GM12878 (cell line): ENCODE data around the gene C19orf73. TPM values are rescaled to one million over a fixed set of nuclear protein-coding genes. Genes with fewer than 3 reads are reported as not detected.

Experiments
- ATAC-seq: fragments of 200-7000 bp; cut with Tn5 transposase; 3 replicates; pipeline ENCODE4 v1.9.1; 2020; ENCODE audit warnings: mild to moderate bottlenecking, moderate library complexity
- BruUV-seq: library from RNA; stranded (reverse); fragments of 400-500 nt; replicated peaks from 2 replicates; lab custom pipeline; 2021; lab: Mats Ljungman, UMichigan
- CTCF ChIA-PET: fragments of 300-600 bp; sonication (Branson Sonifier 250); formaldehyde crosslinking; extraction: SDS; loops from one replicate; lab custom pipeline; 2021; ENCODE audit warnings: inconsistent platforms; lab: Yijun Ruan, JAX
- POLR2A ChIA-PET: fragments of 350-600 bp; formaldehyde crosslinking; extraction: SDS; loops from one replicate; lab custom pipeline; 2021; ENCODE audit warnings: inconsistent platforms; lab: Charles Lee
- RAD21 ChIA-PET: fragments of 300-600 bp; sonication (Branson Sonifier 250); formaldehyde crosslinking; loops from one replicate; lab custom pipeline; 2023; ENCODE audit warnings: antibody characterized with exemption; ENCODE audit not compliant: unreplicated experiment; lab: Charles Lee
- SMC1A ChIA-PET: fragments of 300-600 bp; sonication (Branson Sonifier 250); formaldehyde crosslinking; loops from one replicate; lab custom pipeline; 2023; ENCODE audit not compliant: unreplicated experiment, uncharacterized antibody; lab: Charles Lee
- DNase-seq: peaks from one replicate; pipeline ENCODE4 v3.0.0-alpha.2; 2011; ENCODE audit warnings: low read depth, low spot score
- FAIRE-seq: peaks from 3 replicates; lab custom pipeline; 2011; peaks lifted over from hg19 to GRCh38; lab: Jason Lieb, UNC
- H2AFZ ChIP-seq: 2 replicates; pipeline ENCODE4 v1.6.0; 2011; ENCODE audit warnings: low read depth, low read length, control low read depth; ENCODE audit not compliant: control insufficient read depth
- H3K27ac ChIP-seq: 2 replicates; pipeline ENCODE4 v1.5.1; 2011; ENCODE audit warnings: control low read depth; ENCODE audit not compliant: control insufficient read depth, insufficient read depth
- H3K27me3 ChIP-seq, 2 experiments: replicated peaks in 1 of 2; 2 replicates each; pipeline versions ENCODE4 v1.6.0 to v1.6.1; 2011; ENCODE audit warnings: low read length in 1 of 2; ENCODE audit not compliant: control insufficient read depth in 2 of 2, insufficient read depth in 2 of 2
- H3K36me3 ChIP-seq, 2 experiments: 2 replicates each; pipeline ENCODE4 v1.5.1; 2011; ENCODE audit warnings: low read length in 1 of 2; ENCODE audit not compliant: control insufficient read depth in 2 of 2, insufficient read depth in 2 of 2
- H3K4me1 ChIP-seq: 2 replicates; pipeline ENCODE4 v1.6.1; 2011; ENCODE audit warnings: mild to moderate bottlenecking, low read length, moderate library complexity, mixed read lengths; ENCODE audit not compliant: control insufficient read depth, insufficient read depth
- H3K4me2 ChIP-seq: 2 replicates; pipeline ENCODE4 v1.6.0; 2011; ENCODE audit warnings: control low read depth; ENCODE audit not compliant: control insufficient read depth, insufficient read depth
- H3K4me3 ChIP-seq: fragments of 200-600 bp; sonication (generic); 2 replicates; pipeline ENCODE4 v1.5.1; 2016
- H3K79me2 ChIP-seq: 2 replicates; pipeline ENCODE4 v1.6.0; 2011; ENCODE audit warnings: low read length; ENCODE audit not compliant: control insufficient read depth, insufficient read depth
- H3K9ac ChIP-seq: 2 replicates; pipeline ENCODE4 v1.8.0; 2011; ENCODE audit warnings: low read length, control low read depth, mixed read lengths; ENCODE audit not compliant: control insufficient read depth, insufficient read depth
- H3K9me3 ChIP-seq: replicated peaks from 3 replicates; pipeline ENCODE4 v1.5.1; 2011; ENCODE audit warnings: mild to moderate bottlenecking, low read length; ENCODE audit not compliant: control insufficient read depth, insufficient read depth
- H4K20me1 ChIP-seq: 2 replicates; pipeline ENCODE4 v1.6.0; 2011; ENCODE audit not compliant: control insufficient read depth, insufficient read depth
- ASH2L ChIP-seq: fragments of 300-600, 200-600 bp; sonication (generic); IDR thresholded peaks from 2 replicates; pipeline ENCODE4 v1.6.1; 2017; ENCODE audit warnings: low read depth, mild to moderate bottlenecking, borderline replicate concordance
- BCL11A ChIP-seq: IDR thresholded peaks from 2 replicates; pipeline ENCODE4 v1.6.1; 2011; ENCODE audit warnings: low read depth, low read length
- CHD2 ChIP-seq: IDR thresholded peaks from 2 replicates; pipeline ENCODE4 v1.6.1; 2011; ENCODE audit warnings: low read depth, low read length, improper control_type of control experiment, borderline replicate concordance
- IRF4 ChIP-seq: IDR thresholded peaks from 2 replicates; pipeline ENCODE4 v1.6.1; 2011; ENCODE audit warnings: low read depth, low read length
- KLF5 ChIP-seq: fragments of 450-650 bp; IDR thresholded peaks from 2 replicates; pipeline ENCODE4 v1.6.1; 2014; ENCODE audit warnings: mild to moderate bottlenecking; ENCODE audit not compliant: partially characterized antibody
- MEF2A ChIP-seq: IDR thresholded peaks from 2 replicates; pipeline ENCODE4 v1.6.1; 2011; ENCODE audit warnings: low read depth, mild to moderate bottlenecking, low read length, moderate library complexity; ENCODE audit not compliant: insufficient read depth
- NFIC ChIP-seq: IDR thresholded peaks from 2 replicates; pipeline ENCODE4 v1.6.1; 2012; ENCODE audit warnings: low read depth, mild to moderate bottlenecking, inconsistent platforms, low read length, moderate library complexity
- TARDBP ChIP-seq: IDR thresholded peaks from 2 replicates; pipeline ENCODE4 v1.6.1; 2016; ENCODE audit warnings: borderline replicate concordance
- YBX1 ChIP-seq: fragments of 450-650 bp; IDR thresholded peaks from 2 replicates; pipeline ENCODE4 v1.6.1; 2016; ENCODE audit warnings: antibody characterized with exemption
- ZZZ3 ChIP-seq: IDR thresholded peaks from 2 replicates; pipeline ENCODE4 v1.6.1; 2011; ENCODE audit warnings: low read depth; ENCODE audit not compliant: control insufficient read depth, insufficient read length
- whole genome bisulfite sequencing: methylation state at CpG from one replicate; pipeline ENCODE4 v1.1.6; 2016; ENCODE audit warnings: low lambda C conversion rate; ENCODE audit not compliant: insufficient replicate concordance, insufficient coverage; ENCODE audit errors: missing lambda C conversion rate; 5-methylcytosine and 5-hydroxymethylcytosine counted together
- in situ Hi-C: fragments of 300-500 bp; cut with MboI; formaldehyde crosslinking; loops from 9 replicates; pipeline ENCODE4 v1.14.3; 2018; ENCODE audit warnings: mixed read lengths
- intact Hi-C: fragments of 100-400 bp; cut with micrococcal nuclease; formaldehyde crosslinking; loops from one replicate; pipeline ENCODE4 v1.14.2; 2022; ENCODE audit not compliant: unreplicated experiment
- polyA plus RNA-seq, 11 experiments: library from polyadenylated mRNA; depleted of rRNA in 4 of 11; unstranded in 6 of 11; stranded (reverse) in 5 of 11; fragments of >200 nt; fragmentation: Nextera tagmentation in 4 of 11; fragmentation: Illumina TruSeq in 1 of 11; extraction: Ambion mirVana in 4 of 11; extraction: Trizol in 1 of 11; gene quantifications; 1 replicate in 1 of 11; 2 replicates in 10 of 11; pipeline versions ENCODE4 v1.2.1 to v1.2.3, GENCODE V29; 2011 to 2016; ENCODE audit warnings: inconsistent platforms in 2 of 11, missing spikeins in 2 of 11, low read depth in 1 of 11
- total RNA-seq, 4 experiments: library from RNA; depleted of rRNA in 3 of 4; stranded (reverse); fragments of >200 nt in 3 of 4; fragmentation: Illumina TruSeq in 1 of 4; extraction: Trizol in 1 of 4; gene quantifications; 2 replicates each; pipeline versions ENCODE4 v1.2.1 to v1.2.3, GENCODE V29; 2013 to 2021
- TF ChIP-seq, protein P1 (sequence below): IDR thresholded peaks from 2 replicates; pipeline ENCODE4 v1.6.1; 2011; ENCODE audit warnings: borderline replicate concordance, low read depth, mild to moderate bottlenecking, moderate library complexity, mixed read lengths, low read length; ENCODE audit not compliant: insufficient read depth; ENCODE audit errors: extremely low read length
- TF ChIP-seq, protein P2 (sequence below): fragments of 450-650 bp; IDR thresholded peaks from 2 replicates; pipeline ENCODE4 v1.6.1; 2017; ENCODE audit warnings: mild to moderate bottlenecking, low read depth, inconsistent platforms; ENCODE audit not compliant: poor library complexity, severe bottlenecking
- TF ChIP-seq, protein P3 (sequence below): fragments of 450-650 bp; IDR thresholded peaks from 2 replicates; pipeline ENCODE4 v1.6.1; 2017; ENCODE audit warnings: mild to moderate bottlenecking, moderate library complexity
- TF ChIP-seq, protein P4 (sequence below): fragments of 450-650 bp; IDR thresholded peaks from 2 replicates; pipeline ENCODE4 v1.6.1; 2017; ENCODE audit warnings: borderline replicate concordance

The C19orf73 gene
- total and polyA plus RNA-seq, 10 of the 15 experiments (the other 5 are each of a cell fraction or from before 2014, with no cell fraction given): 0.20 to 2.0 (median 0.80) TPM

DNA sequence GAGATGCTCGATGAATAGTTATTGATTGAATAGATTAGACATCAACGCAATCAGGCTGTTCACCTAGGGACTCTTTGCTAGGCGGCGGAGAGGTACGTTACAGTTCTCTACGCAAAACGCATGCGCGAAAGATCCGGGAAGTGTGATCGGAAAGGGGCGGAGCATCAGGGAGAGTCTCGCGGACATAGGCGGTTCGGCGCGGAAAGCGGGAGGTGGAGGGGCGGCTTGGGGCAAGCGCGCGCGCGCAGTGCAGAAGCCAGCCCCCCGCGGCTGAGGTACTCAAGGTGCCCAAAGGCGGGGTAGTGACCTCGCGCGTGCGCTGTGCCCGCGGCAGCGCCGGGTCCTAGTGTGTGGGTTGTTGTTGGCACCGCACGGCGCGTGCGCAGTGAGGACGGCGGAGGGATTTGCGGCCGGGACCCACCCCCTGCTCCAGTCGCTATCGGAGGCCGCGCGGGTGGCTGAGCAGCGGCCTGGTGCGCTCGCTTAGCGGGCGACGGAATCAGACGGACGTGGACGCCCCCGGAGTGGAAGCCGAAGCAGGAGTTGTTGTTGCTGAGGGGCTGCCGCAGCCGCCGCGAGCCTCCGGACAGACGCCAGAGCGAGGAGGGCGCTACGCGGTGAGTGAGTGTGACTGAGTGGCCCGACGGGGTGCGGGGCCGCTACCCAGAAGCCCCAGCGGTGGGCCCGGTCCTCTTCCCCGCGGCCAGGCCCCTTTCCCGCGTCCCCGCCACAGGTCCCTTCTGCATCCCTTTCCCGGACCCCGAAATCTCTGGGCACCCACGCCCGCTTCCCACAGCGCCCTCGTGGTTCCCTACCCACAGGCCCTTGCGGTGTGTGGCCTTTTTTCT is 33.7 kb downstream of the C19orf73 start, which contains the start of gene SNRNP70:
Gene SNRNP70 (plus strand): TSS at position 432 of the 848 bp plus-strand sequence. CDS start 964 bp downstream, outside the sequence.
- DNase-seq (peak; percentile 94), ATAC-seq (peak; percentile 97), FAIRE-seq (peak; percentile 95)
- H3K27ac ChIP-seq: peak within 1 kb of the TSS; percentile 87
- WGBS: 1% methylated on average over 85 of the region's 89 CpGs
- intact Hi-C loops (no loop called here), in situ Hi-C loops (no loop called here)
- ChIA-PET SMC1A (no interaction called here), POLR2A (no interaction called here), RAD21 (interaction anchor here (1.2 kb wide), 1 partner anchor 114 kb away, joined by 3 read pairs; no protein-coding TSS in a partner anchor), CTCF (interaction anchor here (4.7 kb wide), 1 partner anchor 12 kb away, joined by 35 read pairs; no protein-coding TSS in a partner anchor)
- no TSS peak for BruUV-seq
- H3K4me2 ChIP-seq: peak within 1 kb of the TSS; percentile 80
- H3K4me1 ChIP-seq: peaks cover 4% of the 10 kb centered on the region; the same call in 1 of the 2 replicates
- peak within 1 kb of the TSS; percentile 89 for H3K4me3 ChIP-seq
- no peaks in the 10 kb centered on the region for H3K27me3 ChIP-seq
- peaks cover 6 to 15% of the 10 kb centered on the region in 2 experiments for H3K36me3 ChIP-seq
- peak within 1 kb of the TSS; percentile 87 for H2AFZ ChIP-seq
- H3K9ac ChIP-seq: peak within 1 kb of the TSS; percentile 90
- H3K79me2 ChIP-seq: peaks cover 39% of the 10 kb centered on the region
- 0 out of 2 replicates have a peak, but pooled peaks cover 4% of the 10 kb centered on the region for H4K20me1 ChIP-seq
- no peaks in the 10 kb centered on the region; the same call in 2 of the 3 replicates for H3K9me3 ChIP-seq
- TF ChIP-seq CHD2: peak; percentile 97
- TF ChIP-seq, protein P1, sequence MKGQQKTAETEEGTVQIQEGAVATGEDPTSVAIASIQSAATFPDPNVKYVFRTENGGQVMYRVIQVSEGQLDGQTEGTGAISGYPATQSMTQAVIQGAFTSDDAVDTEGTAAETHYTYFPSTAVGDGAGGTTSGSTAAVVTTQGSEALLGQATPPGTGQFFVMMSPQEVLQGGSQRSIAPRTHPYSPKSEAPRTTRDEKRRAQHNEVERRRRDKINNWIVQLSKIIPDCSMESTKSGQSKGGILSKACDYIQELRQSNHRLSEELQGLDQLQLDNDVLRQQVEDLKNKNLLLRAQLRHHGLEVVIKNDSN: no peak
- TF ChIP-seq YBX1: no peak
- TF ChIP-seq ASH2L: 0 out of 2 replicates have a peak, but pooled peaks have one; percentile 48
- peak; percentile 22 for TF ChIP-seq TARDBP
- no peak for TF ChIP-seq NFIC
- TF ChIP-seq, protein P2, sequence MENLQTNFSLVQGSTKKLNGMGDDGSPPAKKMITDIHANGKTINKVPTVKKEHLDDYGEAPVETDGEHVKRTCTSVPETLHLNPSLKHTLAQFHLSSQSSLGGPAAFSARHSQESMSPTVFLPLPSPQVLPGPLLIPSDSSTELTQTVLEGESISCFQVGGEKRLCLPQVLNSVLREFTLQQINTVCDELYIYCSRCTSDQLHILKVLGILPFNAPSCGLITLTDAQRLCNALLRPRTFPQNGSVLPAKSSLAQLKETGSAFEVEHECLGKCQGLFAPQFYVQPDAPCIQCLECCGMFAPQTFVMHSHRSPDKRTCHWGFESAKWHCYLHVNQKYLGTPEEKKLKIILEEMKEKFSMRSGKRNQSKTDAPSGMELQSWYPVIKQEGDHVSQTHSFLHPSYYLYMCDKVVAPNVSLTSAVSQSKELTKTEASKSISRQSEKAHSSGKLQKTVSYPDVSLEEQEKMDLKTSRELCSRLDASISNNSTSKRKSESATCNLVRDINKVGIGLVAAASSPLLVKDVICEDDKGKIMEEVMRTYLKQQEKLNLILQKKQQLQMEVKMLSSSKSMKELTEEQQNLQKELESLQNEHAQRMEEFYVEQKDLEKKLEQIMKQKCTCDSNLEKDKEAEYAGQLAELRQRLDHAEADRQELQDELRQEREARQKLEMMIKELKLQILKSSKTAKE: no peak
- TF ChIP-seq, protein P3, sequence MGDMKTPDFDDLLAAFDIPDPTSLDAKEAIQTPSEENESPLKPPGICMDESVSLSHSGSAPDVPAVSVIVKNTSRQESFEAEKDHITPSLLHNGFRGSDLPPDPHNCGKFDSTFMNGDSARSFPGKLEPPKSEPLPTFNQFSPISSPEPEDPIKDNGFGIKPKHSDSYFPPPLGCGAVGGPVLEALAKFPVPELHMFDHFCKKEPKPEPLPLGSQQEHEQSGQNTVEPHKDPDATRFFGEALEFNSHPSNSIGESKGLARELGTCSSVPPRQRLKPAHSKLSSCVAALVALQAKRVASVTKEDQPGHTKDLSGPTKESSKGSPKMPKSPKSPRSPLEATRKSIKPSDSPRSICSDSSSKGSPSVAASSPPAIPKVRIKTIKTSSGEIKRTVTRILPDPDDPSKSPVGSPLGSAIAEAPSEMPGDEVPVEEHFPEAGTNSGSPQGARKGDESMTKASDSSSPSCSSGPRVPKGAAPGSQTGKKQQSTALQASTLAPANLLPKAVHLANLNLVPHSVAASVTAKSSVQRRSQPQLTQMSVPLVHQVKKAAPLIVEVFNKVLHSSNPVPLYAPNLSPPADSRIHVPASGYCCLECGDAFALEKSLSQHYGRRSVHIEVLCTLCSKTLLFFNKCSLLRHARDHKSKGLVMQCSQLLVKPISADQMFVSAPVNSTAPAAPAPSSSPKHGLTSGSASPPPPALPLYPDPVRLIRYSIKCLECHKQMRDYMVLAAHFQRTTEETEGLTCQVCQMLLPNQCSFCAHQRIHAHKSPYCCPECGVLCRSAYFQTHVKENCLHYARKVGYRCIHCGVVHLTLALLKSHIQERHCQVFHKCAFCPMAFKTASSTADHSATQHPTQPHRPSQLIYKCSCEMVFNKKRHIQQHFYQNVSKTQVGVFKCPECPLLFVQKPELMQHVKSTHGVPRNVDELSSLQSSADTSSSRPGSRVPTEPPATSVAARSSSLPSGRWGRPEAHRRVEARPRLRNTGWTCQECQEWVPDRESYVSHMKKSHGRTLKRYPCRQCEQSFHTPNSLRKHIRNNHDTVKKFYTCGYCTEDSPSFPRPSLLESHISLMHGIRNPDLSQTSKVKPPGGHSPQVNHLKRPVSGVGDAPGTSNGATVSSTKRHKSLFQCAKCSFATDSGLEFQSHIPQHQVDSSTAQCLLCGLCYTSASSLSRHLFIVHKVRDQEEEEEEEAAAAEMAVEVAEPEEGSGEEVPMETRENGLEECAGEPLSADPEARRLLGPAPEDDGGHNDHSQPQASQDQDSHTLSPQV: no peak
- TF ChIP-seq MEF2A: no peak
- TF ChIP-seq KLF5: peak; percentile 92
- peak; percentile 50; the same call in 1 of the 2 replicates for TF ChIP-seq IRF4
- TF ChIP-seq, protein P4, sequence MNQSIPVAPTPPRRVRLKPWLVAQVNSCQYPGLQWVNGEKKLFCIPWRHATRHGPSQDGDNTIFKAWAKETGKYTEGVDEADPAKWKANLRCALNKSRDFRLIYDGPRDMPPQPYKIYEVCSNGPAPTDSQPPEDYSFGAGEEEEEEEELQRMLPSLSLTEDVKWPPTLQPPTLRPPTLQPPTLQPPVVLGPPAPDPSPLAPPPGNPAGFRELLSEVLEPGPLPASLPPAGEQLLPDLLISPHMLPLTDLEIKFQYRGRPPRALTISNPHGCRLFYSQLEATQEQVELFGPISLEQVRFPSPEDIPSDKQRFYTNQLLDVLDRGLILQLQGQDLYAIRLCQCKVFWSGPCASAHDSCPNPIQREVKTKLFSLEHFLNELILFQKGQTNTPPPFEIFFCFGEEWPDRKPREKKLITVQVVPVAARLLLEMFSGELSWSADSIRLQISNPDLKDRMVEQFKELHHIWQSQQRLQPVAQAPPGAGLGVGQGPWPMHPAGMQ: no peak
- TF ChIP-seq BCL11A: no peak
- no peak for TF ChIP-seq ZZZ3
